Loucy (cell line): ENCODE measurements around the gene CCDC126.

ENCODE experiments used
- H2AFZ ChIP-seq: fragments of 200-600 bp; sonication (generic); 2 replicates; pipeline ENCODE4 v1.6.0; 2016; ENCODE audit warnings: antibody characterized with exemption, mild to moderate bottlenecking, low read length, moderate library complexity
- H3F3A ChIP-seq: fragments of 200-600 bp; 2 replicates; pipeline ENCODE4 v1.6.0; 2016; ENCODE audit warnings: antibody characterized with exemption, low read depth, mild to moderate bottlenecking
- H3K27me3 ChIP-seq: fragments of 200-600 bp; sonication (generic); 2 replicates; pipeline ENCODE4 v1.6.1; 2014; ENCODE audit warnings: low read length, mild to moderate bottlenecking; ENCODE audit not compliant: insufficient read depth, poor library complexity, severe bottlenecking
- H3K36me3 ChIP-seq: fragments of 200-600 bp; sonication (generic); 2 replicates; pipeline ENCODE4 v1.6.1; 2016; ENCODE audit warnings: low read length; ENCODE audit not compliant: insufficient read depth
- H3K4me1 ChIP-seq: fragments of 200-600 bp; sonication (generic); 2 replicates; pipeline ENCODE4 v1.5.1; 2014; ENCODE audit warnings: low read length, mild to moderate bottlenecking; ENCODE audit not compliant: insufficient read depth, poor library complexity, severe bottlenecking
- H3K4me2 ChIP-seq: fragments of 200-600 bp; sonication (generic); 2 replicates; pipeline ENCODE4 v1.6.0; 2014; ENCODE audit warnings: antibody characterized with exemption, low read length, low read depth, mild to moderate bottlenecking; ENCODE audit not compliant: poor library complexity, severe bottlenecking
- H3K4me3 ChIP-seq: fragments of 200-600 bp; sonication (generic); 2 replicates; pipeline ENCODE4 v1.5.1; 2014; ENCODE audit warnings: low read length, mild to moderate bottlenecking, mixed read lengths; ENCODE audit not compliant: poor library complexity, severe bottlenecking
- H3K79me2 ChIP-seq: fragments of 200-600 bp; sonication (generic); 2 replicates; pipeline ENCODE4 v1.6.1; 2014; ENCODE audit warnings: low read length; ENCODE audit not compliant: insufficient read depth
- H3K9ac ChIP-seq: fragments of 200-600 bp; sonication (generic); 2 replicates; pipeline ENCODE4 v1.6.0; 2014; ENCODE audit warnings: mild to moderate bottlenecking, low read depth, low read length, moderate library complexity; ENCODE audit not compliant: poor library complexity, severe bottlenecking
- H3K9me2 ChIP-seq: fragments of 200-600 bp; sonication (generic); replicated peaks from 2 replicates; pipeline ENCODE4 v1.6.1; 2016; ENCODE audit warnings: low read depth, low read length, mixed read lengths
- H3K9me3 ChIP-seq: fragments of 200-600 bp; sonication (generic); 2 replicates; pipeline ENCODE4 v1.6.1; 2014; ENCODE audit warnings: mild to moderate bottlenecking, antibody characterized with exemption, low read length, low read depth; ENCODE audit not compliant: insufficient read depth
- H4K20me1 ChIP-seq: fragments of 200-600 bp; sonication (generic); 2 replicates; pipeline ENCODE4 v1.6.0; 2014; ENCODE audit warnings: antibody characterized with exemption, low read length, mild to moderate bottlenecking; ENCODE audit not compliant: insufficient read depth, poor library complexity, severe bottlenecking
- CTCF ChIP-seq: fragments of 200-600 bp; sonication (generic); conservative IDR thresholded peaks from 2 replicates; pipeline ENCODE4 v1.5.1; 2014; ENCODE audit warnings: mild to moderate bottlenecking, antibody characterized with exemption, low read length
- EZH2phosphoT487 ChIP-seq: fragments of 200-600 bp; IDR thresholded peaks from 2 replicates; pipeline ENCODE4 v1.6.1; 2018; ENCODE audit warnings: antibody characterized with exemption, mild to moderate bottlenecking, moderate library complexity, borderline replicate concordance

CCDC126 gene

DNA sequence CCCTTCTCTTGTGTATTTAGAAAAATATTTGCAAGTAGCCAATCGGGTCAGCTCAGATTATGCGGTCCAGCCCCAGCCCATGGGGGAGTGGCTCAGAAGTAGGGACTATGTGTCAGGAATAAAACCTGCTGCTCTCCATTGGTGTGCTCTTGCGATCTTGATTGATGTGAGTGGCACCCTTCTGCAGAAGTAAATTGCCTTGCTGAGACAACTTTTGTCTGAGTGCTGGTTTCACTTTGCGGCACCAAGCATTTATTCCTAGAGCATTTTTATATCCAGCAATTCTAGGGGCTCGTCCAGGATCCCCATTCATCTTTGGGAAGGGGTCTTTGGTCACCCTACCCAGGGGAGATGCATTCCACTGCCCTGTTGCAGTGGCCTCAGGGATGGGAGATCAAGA, 56.8 kb downstream of the CCDC126 start:
- no peaks in the 10 kb centered on the region for H4K20me1 ChIP-seq
- no peaks in the 10 kb centered on the region for H3K79me2 ChIP-seq
- no peaks in the 10 kb centered on the region for H3F3A ChIP-seq
- no peaks in the 10 kb centered on the region for H3K4me1 ChIP-seq
- H3K9me2 ChIP-seq: no peaks in the 10 kb centered on the region
- no peak overlapping the region for H3K4me3 ChIP-seq
- no peaks in the 10 kb centered on the region for H3K27me3 ChIP-seq
- no peaks in the 10 kb centered on the region for H3K36me3 ChIP-seq
- no peak overlapping the region for H3K4me2 ChIP-seq
- H3K9me3 ChIP-seq: peaks cover 4% of the 10 kb centered on the region; the same call in 1 of the 2 replicates
- H2AFZ ChIP-seq: no peak overlapping the region
- no peak overlapping the region for H3K9ac ChIP-seq
- TF ChIP-seq EZH2phosphoT487 (no peak), CTCF (no peak)

DNA sequence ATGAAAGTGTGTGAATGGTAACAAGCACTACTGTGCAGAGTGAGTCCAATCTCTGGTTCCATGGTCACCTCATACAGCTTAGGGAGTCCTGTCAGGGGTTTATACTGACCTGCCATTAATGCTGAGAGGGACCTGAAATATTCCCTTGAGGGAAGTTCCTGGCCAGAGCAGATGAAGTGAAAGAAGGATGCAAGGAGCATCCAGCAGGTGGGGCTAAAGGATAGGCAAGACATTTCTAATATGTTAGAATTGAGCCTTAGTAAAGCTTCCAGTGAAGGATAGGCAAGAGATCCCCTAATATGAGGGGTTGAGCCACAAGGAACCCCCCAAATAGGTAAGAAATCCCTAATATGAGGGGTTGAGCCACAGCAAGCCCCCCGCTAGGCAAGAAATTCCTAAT, 57.3 kb downstream of the CCDC126 start:
- Histone ChIP-seq H3K9me2 (no peaks in the 10 kb centered on the region), H3K79me2 (no peaks in the 10 kb centered on the region), H3K27me3 (no peaks in the 10 kb centered on the region), H2AFZ (no peak overlapping the region), H3K4me3 (no peak overlapping the region), H4K20me1 (no peaks in the 10 kb centered on the region), H3K4me2 (no peak overlapping the region), H3K36me3 (no peaks in the 10 kb centered on the region), H3K9me3 (peaks cover 4% of the 10 kb centered on the region; the same call in 1 of the 2 replicates), H3F3A (no peaks in the 10 kb centered on the region), H3K4me1 (no peaks in the 10 kb centered on the region), H3K9ac (no peak overlapping the region)
- no peak for TF ChIP-seq EZH2phosphoT487
- TF ChIP-seq CTCF: peak; percentile 86

DNA sequence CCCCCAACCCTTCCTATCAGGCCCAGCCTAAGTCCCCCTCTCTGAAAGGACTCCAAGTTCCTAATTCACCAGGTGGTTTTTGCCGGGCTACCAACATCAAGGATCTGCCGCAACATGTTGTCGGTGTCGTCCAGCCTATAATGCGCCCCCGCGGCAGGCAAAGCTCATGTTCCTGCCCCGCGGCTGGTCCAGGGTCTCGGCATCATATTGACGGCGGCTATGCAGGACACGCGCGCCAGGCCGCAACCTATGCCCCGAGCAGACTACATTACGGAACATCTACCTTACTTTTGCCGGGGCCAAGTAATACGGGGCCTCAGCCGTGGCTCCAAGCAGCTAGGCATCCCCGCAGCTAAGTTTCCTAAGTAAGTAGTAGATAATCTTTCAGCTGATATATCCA, 58.3 kb downstream of the CCDC126 start:
- H3K79me2 ChIP-seq: no peaks in the 10 kb centered on the region
- H3K36me3 ChIP-seq: no peaks in the 10 kb centered on the region
- H4K20me1 ChIP-seq: no peaks in the 10 kb centered on the region
- TF ChIP-seq EZH2phosphoT487 (no peak), CTCF (no peak)
- no peaks in the 10 kb centered on the region for H3F3A ChIP-seq
- peaks cover 4% of the 10 kb centered on the region; the same call in 1 of the 2 replicates for H3K9me3 ChIP-seq
- no peaks in the 10 kb centered on the region for H3K9me2 ChIP-seq
- H3K4me1 ChIP-seq: no peaks in the 10 kb centered on the region
- H3K4me2 ChIP-seq: no peak overlapping the region
- H2AFZ ChIP-seq: no peak overlapping the region
- no peak overlapping the region for H3K9ac ChIP-seq
- H3K27me3 ChIP-seq: no peaks in the 10 kb centered on the region
- H3K4me3 ChIP-seq: no peak overlapping the region
